BJ (cell line): ENCODE results near the gene FNDC5. TPM values are rescaled to one million over a fixed set of nuclear protein-coding genes. Genes with fewer than 3 reads are reported as not detected.

Source experiments
- CTCF ChIA-PET: fragments of 350-600 bp; formaldehyde crosslinking; extraction: SDS; loops from one replicate; lab custom pipeline; 2021; ENCODE audit warnings: antibody characterized with exemption, inconsistent platforms; lab: Yijun Ruan, JAX
- POLR2A ChIA-PET: fragments of 300-600 bp; sonication (Branson Sonifier 250); formaldehyde crosslinking; extraction: SDS; loops from one replicate; lab custom pipeline; 2021; ENCODE audit warnings: antibody characterized with exemption; lab: Charles Lee
- DNase-seq: peaks from one replicate; pipeline ENCODE4 v3.0.0-alpha.2; 2011; ENCODE audit warnings: low read depth
- H3K27me3 ChIP-seq: 2 replicates; pipeline ENCODE4 v1.6.0; 2011; ENCODE audit warnings: low read length; ENCODE audit not compliant: control insufficient read depth, insufficient read depth
- H3K36me3 ChIP-seq: 2 replicates; pipeline ENCODE4 v1.5.1; 2011; ENCODE audit warnings: low read length; ENCODE audit not compliant: control insufficient read depth, insufficient read depth
- H3K4me3 ChIP-seq: 2 replicates; pipeline ENCODE4 v1.5.1; 2011; ENCODE audit warnings: low read depth, mild to moderate bottlenecking, control low read depth, low read length
- CTCF ChIP-seq: IDR thresholded peaks from 2 replicates; pipeline ENCODE4 v1.5.1; 2011; ENCODE audit warnings: low read depth, mild to moderate bottlenecking, control low read depth, inconsistent platforms, low read length, moderate library complexity; ENCODE audit not compliant: insufficient read depth
- polyA plus RNA-seq: library from polyadenylated mRNA; depleted of rRNA; stranded (reverse); fragments of >200 nt; gene quantifications from 2 replicates; pipeline ENCODE4 v1.2.3, GENCODE V29; 2011

Gene FNDC5
- polyA plus RNA-seq, 1 experiment, result 1.2 TPM

GRCh38 chr1:32855861-32856617 is 14.7 kb downstream of the FNDC5 start:
- Histone ChIP-seq H3K36me3 (peaks cover 6% of the 10 kb centered on the region; the same call in 1 of the 2 replicates), H3K27me3 (no peaks in the 10 kb centered on the region), H3K4me3 (no peak overlapping the region)
- DNase-seq, result no peak
- no peak for TF ChIP-seq CTCF
- ChIA-PET CTCF (interaction anchor here (0.9 kb wide), 1 partner anchor 11 kb away, joined by 3 read pairs; no protein-coding TSS in a partner anchor), POLR2A (no interaction called here)

- POLR2A ChIA-PET, result no interaction called here
- DNase-seq, result no peak
- no peak overlapping the region for H3K4me3 ChIP-seq
- CTCF ChIA-PET, result interaction anchor here (0.6 to 1.6 kb wide), 3 partner anchors 24 to 121 kb away, joined by 3 to 4 read pairs (median 4); no protein-coding TSS in a partner anchor
- peaks cover 7% of the 10 kb centered on the region for H3K36me3 ChIP-seq
- no peak for TF ChIP-seq CTCF
- H3K27me3 ChIP-seq, result no peaks in the 10 kb centered on the region
Observed at GRCh38 chr1:32848354-32849063, 22.2 kb downstream of the FNDC5 start.

- TF ChIP-seq CTCF, result no peak
- ChIA-PET POLR2A (no interaction called here), CTCF (interaction anchor here (1.4 kb wide), 1 partner anchor 120 kb away, joined by 4 read pairs; no protein-coding TSS in a partner anchor)
- Histone ChIP-seq H3K36me3 (peaks cover 3% of the 10 kb centered on the region), H3K4me3 (no peak overlapping the region), H3K27me3 (no peaks in the 10 kb centered on the region)
- DNase-seq, result no peak
Observed at GRCh38 chr1:32831878-32832277, 38.8 kb downstream of the FNDC5 start.

GRCh38 chr1:32830092-32830852 is 40.4 kb downstream of the FNDC5 start:
- no peak overlapping the region for H3K4me3 ChIP-seq
- TF ChIP-seq CTCF, result no peak
- ChIA-PET CTCF (interaction anchor here (0.6 to 1.2 kb wide), 4 partner anchors 15 to 318 kb away, joined by 3 to 4 read pairs (median 3); no protein-coding TSS in a partner anchor), POLR2A (no interaction called here)
- no peak for DNase-seq
- no peaks in the 10 kb centered on the region for H3K27me3 ChIP-seq
- H3K36me3 ChIP-seq, result peaks cover 4% of the 10 kb centered on the region
